Sigmoid colon (tissue), 7 donors: Measurements from ENCODE around the gene SYK. TPM values are rescaled to one million over a fixed set of nuclear protein-coding genes. Genes with fewer than 3 reads are reported as not detected.

Experiments
- DNase-seq: peaks from one replicate; pipeline ENCODE4 v3.0.0-alpha.2; 2019
- H3K27ac ChIP-seq, 4 donors: fragments of 200-600 bp; sonication (generic); one replicate each; pipeline ENCODE4 v1.5.1; 2016 to 2019; ENCODE audit warnings: mild to moderate bottlenecking in 1 of 4
- H3K27me3 ChIP-seq, 3 donors: fragments of 200-600 bp; sonication (generic); one replicate each; pipeline ENCODE4 v1.5.1; 2019; ENCODE audit warnings: mild to moderate bottlenecking in 1 of 3
- H3K36me3 ChIP-seq, 4 donors: fragments of 200-600 bp; sonication (generic); one replicate each; pipeline ENCODE4 v1.5.1; 2016 to 2019
- H3K4me1 ChIP-seq, 4 donors: fragments of 200-600 bp; sonication (generic); one replicate each; pipeline ENCODE4 v1.5.1; 2017 to 2019
- H3K4me3 ChIP-seq, 4 donors: fragments of 200-600 bp; sonication (generic); one replicate each; pipeline ENCODE4 v1.5.1; 2017 to 2019; ENCODE audit warnings: mild to moderate bottlenecking in 2 of 4, moderate library complexity in 1 of 4
- H3K9me3 ChIP-seq, 4 donors: fragments of 200-600 bp in 3 of 4; sonication (generic) in 3 of 4; one replicate each; pipeline versions ENCODE4 v1.5.1 to v1.6.1; 2013 to 2019
- EP300 ChIP-seq, 4 donors: sonication (generic); formaldehyde crosslinking; IDR thresholded peaks; one replicate each; pipeline ENCODE4 v1.6.1; 2017; ENCODE audit warnings: antibody characterized with exemption in 4 of 4
- POLR2A ChIP-seq, 2 donors: fragments of 450-650 bp; IDR thresholded peaks; one replicate each; pipeline ENCODE4 v1.6.1; 2016; ENCODE audit warnings: antibody characterized with exemption in 2 of 2, mild to moderate bottlenecking in 2 of 2, moderate library complexity in 2 of 2
- POLR2AphosphoS5 ChIP-seq, 4 donors: sonication (generic); formaldehyde crosslinking; IDR thresholded peaks; one replicate each; pipeline ENCODE4 v1.6.1; 2017; ENCODE audit warnings: antibody characterized with exemption in 4 of 4
- WGBS, 2 donors: extraction: QIAGEN DNeasy Blood & Tissue Kit; methylation state at CpG; one replicate each; pipeline ENCODE4 v1.1.7; 2013; 5-methylcytosine and 5-hydroxymethylcytosine counted together
- intact Hi-C: fragments of 100-400 bp; cut with DNase I; formaldehyde crosslinking; loops from one replicate; pipeline ENCODE4 v1.15.1; 2023
- polyA plus RNA-seq, 3 donors: library from polyadenylated mRNA; stranded (reverse); fragments of 200-250 nt; gene quantifications; one replicate each; pipeline ENCODE4 v1.2.3, GENCODE V29; 2013
- total RNA-seq, 4 donors: library from RNA; depleted of rRNA; stranded (reverse); fragments of >200 nt; gene quantifications; one replicate each; pipeline ENCODE4 v1.1.0, GENCODE V29; 2016
- TF ChIP-seq, protein P1 (sequence below), 4 experiments: fragments of 450-650 bp in 3 of 4; fragments of 200-600 bp in 1 of 4; IDR thresholded peaks; one replicate each; pipeline ENCODE4 v1.5.1; 2016 to 2019; ENCODE audit warnings: antibody characterized with exemption in 4 of 4, mild to moderate bottlenecking in 3 of 4, moderate library complexity in 2 of 4
- donor health status: healthy with polysubstance abuse.
- donor health status: Bipolar disorder and iron deficiency.
- donor health status: healthy.

SYK gene
- total and polyA plus RNA-seq, 7 donors: 7.8 to 35.8 (median 16.4) TPM

DNA sequence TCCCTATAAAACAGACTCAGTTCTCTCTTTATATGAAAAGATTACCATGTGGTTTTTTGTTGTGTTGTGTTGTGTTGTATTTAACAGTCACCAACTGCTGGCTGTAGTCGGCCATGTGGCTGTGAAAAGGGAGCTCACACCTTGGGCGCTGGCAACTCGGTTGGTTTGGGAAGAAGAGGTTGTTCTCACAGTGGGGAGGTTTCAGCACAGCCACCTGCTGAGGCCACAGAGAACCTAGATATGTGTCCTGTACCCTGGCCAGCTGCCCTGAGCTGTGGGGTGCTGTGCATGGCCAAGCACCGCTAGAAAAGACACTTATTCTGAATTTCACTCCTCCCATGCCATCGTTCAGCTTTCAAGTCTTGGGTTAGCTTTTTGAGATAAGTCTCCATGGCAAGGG is 58.8 kb downstream of the SYK start:
- WGBS, 2 donors: 85 to 92% methylated on average over 5 of the region's 5 CpGs
- H3K9me3 ChIP-seq: no peaks in the 10 kb centered on the region
- TF ChIP-seq POLR2AphosphoS5 (IDR thresholded peaks at IDR 0.05) (no peak), EP300 (IDR thresholded peaks at IDR 0.05) (no peak), POLR2A (IDR thresholded peaks at IDR 0.05) (no peak)
- TF ChIP-seq, protein P1, sequence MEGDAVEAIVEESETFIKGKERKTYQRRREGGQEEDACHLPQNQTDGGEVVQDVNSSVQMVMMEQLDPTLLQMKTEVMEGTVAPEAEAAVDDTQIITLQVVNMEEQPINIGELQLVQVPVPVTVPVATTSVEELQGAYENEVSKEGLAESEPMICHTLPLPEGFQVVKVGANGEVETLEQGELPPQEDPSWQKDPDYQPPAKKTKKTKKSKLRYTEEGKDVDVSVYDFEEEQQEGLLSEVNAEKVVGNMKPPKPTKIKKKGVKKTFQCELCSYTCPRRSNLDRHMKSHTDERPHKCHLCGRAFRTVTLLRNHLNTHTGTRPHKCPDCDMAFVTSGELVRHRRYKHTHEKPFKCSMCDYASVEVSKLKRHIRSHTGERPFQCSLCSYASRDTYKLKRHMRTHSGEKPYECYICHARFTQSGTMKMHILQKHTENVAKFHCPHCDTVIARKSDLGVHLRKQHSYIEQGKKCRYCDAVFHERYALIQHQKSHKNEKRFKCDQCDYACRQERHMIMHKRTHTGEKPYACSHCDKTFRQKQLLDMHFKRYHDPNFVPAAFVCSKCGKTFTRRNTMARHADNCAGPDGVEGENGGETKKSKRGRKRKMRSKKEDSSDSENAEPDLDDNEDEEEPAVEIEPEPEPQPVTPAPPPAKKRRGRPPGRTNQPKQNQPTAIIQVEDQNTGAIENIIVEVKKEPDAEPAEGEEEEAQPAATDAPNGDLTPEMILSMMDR (IDR thresholded peaks at IDR 0.05): no peak
- intact Hi-C loops: no loop called here
- no peak overlapping the region for H3K4me3 ChIP-seq
- no peaks in the 10 kb centered on the region for H3K4me1 ChIP-seq
- H3K27me3 ChIP-seq: no peaks in the 10 kb centered on the region
- no peaks in the 10 kb centered on the region for H3K36me3 ChIP-seq
- H3K27ac ChIP-seq: no peak overlapping the region
- no peak for DNase-seq

DNA sequence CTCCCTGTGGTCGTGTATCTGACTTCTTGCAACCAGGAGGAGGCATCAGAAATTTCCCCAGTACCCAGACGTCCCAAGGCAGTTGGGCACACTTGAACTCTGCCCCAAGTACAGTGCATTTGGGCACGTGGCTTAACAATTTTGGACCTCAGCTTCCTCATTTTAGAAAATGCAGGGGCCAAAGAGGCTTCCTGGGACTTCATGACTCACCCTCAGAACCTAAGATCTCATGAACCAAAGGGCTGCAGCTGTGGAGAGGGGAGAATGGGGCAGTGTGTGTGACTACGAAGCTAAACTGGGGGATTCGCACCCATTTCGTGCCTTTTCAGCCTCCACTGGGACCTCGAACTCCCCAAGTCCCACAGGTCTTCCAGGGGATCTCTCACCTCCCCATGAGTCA is 59.2 kb downstream of the SYK start:
- no peak for DNase-seq
- Histone ChIP-seq H3K27ac (no peak overlapping the region), H3K9me3 (no peaks in the 10 kb centered on the region), H3K4me3 (no peak overlapping the region), H3K36me3 (no peaks in the 10 kb centered on the region), H3K27me3 (no peaks in the 10 kb centered on the region), H3K4me1 (no peaks in the 10 kb centered on the region)
- TF ChIP-seq POLR2AphosphoS5 (IDR thresholded peaks at IDR 0.05): no peak
- no peak for TF ChIP-seq POLR2A (IDR thresholded peaks at IDR 0.05)
- TF ChIP-seq, protein P1 (IDR thresholded peaks at IDR 0.05): no peak
- no peak for TF ChIP-seq EP300 (IDR thresholded peaks at IDR 0.05)
- WGBS, 2 donors: 80 to 88% methylated on average over 7 of the region's 7 CpGs
- intact Hi-C loops: no loop called here

DNA sequence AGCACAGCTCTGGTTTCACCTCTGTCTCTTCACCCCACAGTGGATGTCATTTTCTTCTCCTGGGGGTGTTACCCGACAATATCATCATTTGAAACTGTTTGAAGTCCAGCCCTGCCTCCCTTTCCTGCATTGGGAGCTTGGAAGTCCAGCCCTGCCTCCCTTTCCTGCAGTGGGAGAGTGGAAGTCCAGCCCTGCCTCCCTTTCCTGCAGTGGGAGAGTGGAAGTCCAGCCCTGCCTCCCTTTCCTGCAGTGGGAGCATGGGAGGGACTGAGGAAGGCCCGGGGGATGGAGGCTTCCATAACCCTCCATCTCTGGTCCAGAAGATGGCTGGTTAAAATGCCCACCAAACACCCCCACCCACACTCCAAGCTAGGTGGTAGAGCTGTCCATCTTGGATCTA is 59.8 kb downstream of the SYK start:
- no peak for DNase-seq
- no peaks in the 10 kb centered on the region for H3K27me3 ChIP-seq
- no peaks in the 10 kb centered on the region for H3K36me3 ChIP-seq
- intact Hi-C loops: no loop called here
- no peak overlapping the region for H3K4me3 ChIP-seq
- no peak overlapping the region for H3K27ac ChIP-seq
- TF ChIP-seq, protein P1 (IDR thresholded peaks at IDR 0.05): no peak
- 90 to 92% methylated on average over 2 of the region's 2 CpGs for WGBS, 2 donors
- H3K4me1 ChIP-seq: no peaks in the 10 kb centered on the region
- no peaks in the 10 kb centered on the region for H3K9me3 ChIP-seq

DNA sequence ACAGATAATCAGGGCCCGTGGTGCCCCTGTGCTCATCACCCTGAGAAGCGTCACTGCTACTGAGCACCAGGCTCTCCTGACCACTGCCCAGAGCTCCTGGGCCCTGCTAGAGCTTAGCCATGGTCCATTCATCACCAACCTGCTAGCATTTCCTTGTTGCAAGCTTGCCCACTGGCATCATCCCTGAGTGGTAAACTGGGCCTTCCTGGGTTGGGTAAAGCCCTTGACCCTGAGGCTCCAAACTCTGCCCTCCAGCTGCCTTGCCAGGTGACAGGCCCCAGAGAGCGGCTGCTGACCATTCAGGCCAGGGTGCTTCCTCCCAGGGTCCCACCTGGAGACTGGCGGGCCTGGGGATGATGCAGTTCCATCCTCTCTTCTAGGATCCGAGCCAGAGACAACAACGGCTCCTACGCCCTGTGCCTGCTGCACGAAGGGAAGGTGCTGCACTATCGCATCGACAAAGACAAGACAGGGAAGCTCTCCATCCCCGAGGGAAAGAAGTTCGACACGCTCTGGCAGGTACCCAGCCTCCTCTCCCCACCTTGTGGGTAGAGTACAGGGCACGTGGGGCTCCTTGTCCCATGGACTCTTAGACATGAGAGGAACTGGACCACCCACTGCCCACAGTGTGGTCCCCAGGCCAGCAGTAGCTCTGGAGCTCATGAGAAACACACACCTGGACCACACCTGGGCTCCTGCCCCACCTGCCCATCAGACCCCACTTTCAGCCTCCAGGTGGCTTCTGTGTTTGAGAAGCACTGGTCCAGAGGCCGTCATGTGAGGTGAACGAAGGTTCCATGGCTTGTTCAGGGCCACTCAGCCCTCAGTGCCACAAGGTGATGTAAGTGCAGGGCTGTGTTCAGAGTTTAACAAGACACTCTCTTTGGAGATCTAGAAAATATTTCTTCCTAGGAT is 60.5 kb downstream of the SYK start:
- intact Hi-C loops: no loop called here
- Histone ChIP-seq H3K9me3 (no peaks in the 10 kb centered on the region), H3K4me3 (no peak overlapping the region), H3K36me3 (no peaks in the 10 kb centered on the region), H3K27ac (no peak overlapping the region), H3K4me1 (no peaks in the 10 kb centered on the region), H3K27me3 (no peaks in the 10 kb centered on the region)
- no peak for DNase-seq
- TF ChIP-seq, protein P1 (IDR thresholded peaks at IDR 0.05): no peak
- TF ChIP-seq POLR2AphosphoS5 (IDR thresholded peaks at IDR 0.05) (no peak), EP300 (IDR thresholded peaks at IDR 0.05) (no peak), POLR2A (IDR thresholded peaks at IDR 0.05) (no peak)
- 90 to 93% methylated on average over 16 of the region's 16 CpGs for WGBS, 2 donors

DNA sequence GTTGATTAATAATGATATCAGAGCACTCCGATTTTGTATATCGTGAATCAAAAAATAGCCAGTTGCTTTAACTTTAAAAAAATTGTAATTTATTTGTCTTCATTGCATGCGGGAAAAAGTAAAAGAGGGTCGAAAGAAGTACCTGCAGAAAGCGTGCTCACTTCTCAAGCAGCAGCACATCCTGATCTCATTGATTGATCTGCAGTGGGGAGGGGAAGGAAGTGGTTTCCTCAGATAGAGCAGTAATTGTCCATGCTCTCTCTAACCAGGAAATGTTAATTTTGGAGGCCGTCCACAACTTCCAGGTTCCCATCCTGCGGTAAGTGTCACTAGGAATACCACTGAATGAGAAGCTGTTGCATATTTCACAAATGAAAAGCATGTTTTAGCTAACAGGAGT is 63.2 kb downstream of the SYK start:
- TF ChIP-seq, protein P1 (IDR thresholded peaks at IDR 0.05): no peak
- no peak for DNase-seq
- Histone ChIP-seq H3K27ac (no peak overlapping the region), H3K36me3 (no peaks in the 10 kb centered on the region), H3K4me3 (no peak overlapping the region), H3K9me3 (no peaks in the 10 kb centered on the region), H3K4me1 (no peaks in the 10 kb centered on the region), H3K27me3 (no peaks in the 10 kb centered on the region)
- WGBS, 2 donors: 75 to 90% methylated on average over 7 of the region's 7 CpGs
- intact Hi-C loops: no loop called here
